Naive thymus-derived CD8-positive, alpha-beta T cell (primary cell): Measurements from ENCODE around the gene PLXNA2. TPM values are rescaled to one million over a fixed set of nuclear protein-coding genes. Genes with fewer than 3 reads are reported as not detected.

Experiments
- ATAC-seq, 2 donors: fragments of 150-1000 bp; cut with Tn5 transposase in 1 of 2; sonication (Bioruptor Pico), chemical (Tn5 transposase) in 1 of 2; 1 replicate in 1 of 2; 2 replicates in 1 of 2; pipeline ENCODE4 v1.10.0; 2021; ENCODE audit warnings: mild to moderate bottlenecking in 2 of 2, moderate library complexity in 2 of 2
- POLR2A ChIA-PET: fragments of 350-600 bp; sonication (Branson Sonifier 250); formaldehyde crosslinking; loops from one replicate; lab custom pipeline; 2021; ENCODE audit warnings: antibody characterized with exemption; lab: Charles Lee
- DNase-seq, 10 donors: peaks; one replicate each; pipeline versions ENCODE4 v3.0.0 to v3.0.0-alpha.2; 2020 to 2022
- H3K27ac Mint-ChIP-seq, 10 donors: one replicate each; pipeline ENCODE4 v1.8.0; 2020 to 2022; ENCODE audit warnings: mild to moderate bottlenecking in 10 of 10, mixed read lengths in 10 of 10, moderate library complexity in 4 of 10, inconsistent platforms in 1 of 10
- H3K27me3 Mint-ChIP-seq, 5 donors: one replicate each; pipeline ENCODE4 v1.8.0; 2021 to 2022; ENCODE audit warnings: mixed read lengths in 5 of 5
- H3K36me3 Mint-ChIP-seq, 3 donors: one replicate each; pipeline ENCODE4 v1.8.0; 2020 to 2022; ENCODE audit warnings: mixed read lengths in 3 of 3, mild to moderate bottlenecking in 2 of 3, inconsistent platforms in 1 of 3
- H3K4me1 Mint-ChIP-seq, 4 donors: one replicate each; pipeline ENCODE4 v1.8.0; 2021 to 2022; ENCODE audit warnings: mixed read lengths in 4 of 4
- H3K4me3 Mint-ChIP-seq, 10 donors: one replicate each; pipeline ENCODE4 v1.8.0; 2020 to 2022; ENCODE audit warnings: mild to moderate bottlenecking in 10 of 10, mixed read lengths in 10 of 10, moderate library complexity in 6 of 10, inconsistent platforms in 1 of 10
- H3K9me3 Mint-ChIP-seq, 9 donors: one replicate each; pipeline ENCODE4 v1.8.0; 2020 to 2022; ENCODE audit warnings: mixed read lengths in 9 of 9, mild to moderate bottlenecking in 3 of 9, inconsistent platforms in 1 of 9, moderate library complexity in 1 of 9
- polyA plus RNA-seq, 3 donors: library from polyadenylated mRNA; unstranded; fragments of 300-500 nt; fragmentation: Illumina TruSeq; gene quantifications; one replicate each; pipeline ENCODE4 v1.2.3, GENCODE V29; 2021
- total RNA-seq, 8 experiments: library from RNA in 2 of 8; stranded (reverse) in 2 of 8; gene quantifications; one replicate each; pipeline ENCODE4 v1.2.3 and lab custom pipeline; 2021 to 2026

The PLXNA2 gene
- total and polyA plus RNA-seq, 5 experiments from 2014 or later: 0.06 to 7.7 (median 0.14) TPM

GRCh38 chr1:208137193-208137592 lies 107.0 kb downstream of the PLXNA2 start:
- Mint-ChIP-seq H3K4me3 (no peak overlapping the region), H3K27me3 (peaks cover 0 to 2% (median 0%) of the 10 kb centered on the region in 5 donors), H3K4me1 (peaks cover 0 to 1% (median 0%) of the 10 kb centered on the region in 4 donors), H3K36me3 (no peaks in the 10 kb centered on the region), H3K9me3 (no peaks in the 10 kb centered on the region), H3K27ac (no peak overlapping the region)
- POLR2A ChIA-PET: no interaction called here
- ATAC-seq (no peak), DNase-seq (no peak)

- POLR2A ChIA-PET: no interaction called here
- Mint-ChIP-seq H3K27ac (no peak overlapping the region), H3K4me3 (no peak overlapping the region), H3K36me3 (no peaks in the 10 kb centered on the region), H3K4me1 (peaks cover 3 to 7% (median 5%) of the 10 kb centered on the region in 4 donors), H3K9me3 (no peaks in the 10 kb centered on the region), H3K27me3 (peaks cover 0 to 8% (median 4%) of the 10 kb centered on the region in 5 donors)
- ATAC-seq (no peak), DNase-seq (no peak)
These were observed 107.6 kb downstream of the PLXNA2 start for GRCh38 chr1:208136459-208137182.

GRCh38 chr1:208135354-208135753 lies 108.8 kb downstream of the PLXNA2 start:
- no peaks in the 10 kb centered on the region for H3K36me3 Mint-ChIP-seq
- ATAC-seq: no peak
- no peak for DNase-seq
- POLR2A ChIA-PET: no interaction called here
- no peak overlapping the region for H3K27ac Mint-ChIP-seq
- no peaks in the 10 kb centered on the region for H3K9me3 Mint-ChIP-seq
- peaks cover 3 to 8% (median 6%) of the 10 kb centered on the region in 4 donors for H3K4me1 Mint-ChIP-seq
- H3K4me3 Mint-ChIP-seq: no peak overlapping the region
- peaks cover 0 to 19% (median 13%) of the 10 kb centered on the region in 5 donors for H3K27me3 Mint-ChIP-seq

GRCh38 chr1:208134491-208134890 lies 109.7 kb downstream of the PLXNA2 start:
- DNase-seq (no peak), ATAC-seq (no peak)
- H3K4me1 Mint-ChIP-seq: peaks cover 3 to 8% (median 6%) of the 10 kb centered on the region in 4 donors
- POLR2A ChIA-PET: no interaction called here
- peaks cover 1 to 26% (median 16%) of the 10 kb centered on the region in 5 donors for H3K27me3 Mint-ChIP-seq
- H3K9me3 Mint-ChIP-seq: no peaks in the 10 kb centered on the region
- H3K36me3 Mint-ChIP-seq: no peaks in the 10 kb centered on the region
- peak overlapping the region in 1 of 10 donors; percentile 29 for H3K27ac Mint-ChIP-seq
- no peak overlapping the region for H3K4me3 Mint-ChIP-seq

- POLR2A ChIA-PET: no interaction called here
- H3K4me3 Mint-ChIP-seq: no peak overlapping the region
- ATAC-seq: no peak
- H3K36me3 Mint-ChIP-seq: no peaks in the 10 kb centered on the region
- no peaks in the 10 kb centered on the region for H3K9me3 Mint-ChIP-seq
- DNase-seq: no peak
- H3K27ac Mint-ChIP-seq: no peak overlapping the region
- H3K4me1 Mint-ChIP-seq: peaks cover 3 to 8% (median 6%) of the 10 kb centered on the region in 4 donors
- H3K27me3 Mint-ChIP-seq: peaks cover 2 to 31% (median 16%) of the 10 kb centered on the region in 5 donors
These were observed 110.8 kb downstream of the PLXNA2 start for GRCh38 chr1:208133355-208133754.

- H3K27ac Mint-ChIP-seq: peak overlapping the region in 1 of 10 donors; percentile 77
- DNase-seq: peak in 9 of 10 donors; percentile 16 to 69 (median 32)
- H3K27me3 Mint-ChIP-seq: peaks cover 2 to 31% (median 16%) of the 10 kb centered on the region in 5 donors
- ATAC-seq: peak; percentile 63 to 75
- H3K36me3 Mint-ChIP-seq: no peaks in the 10 kb centered on the region
- H3K4me3 Mint-ChIP-seq: peak overlapping the region in 2 of 10 donors; percentile 29 to 43
- POLR2A ChIA-PET: no interaction called here
- H3K9me3 Mint-ChIP-seq: no peaks in the 10 kb centered on the region
- peaks cover 3 to 8% (median 6%) of the 10 kb centered on the region in 4 donors for H3K4me1 Mint-ChIP-seq
These were observed 111.8 kb downstream of the PLXNA2 start for GRCh38 chr1:208132287-208132882.

- peak in 1 of 2 donors; percentile 37 for ATAC-seq
- DNase-seq: peak in 1 of 10 donors; percentile 2
- Mint-ChIP-seq H3K9me3 (no peaks in the 10 kb centered on the region), H3K36me3 (no peaks in the 10 kb centered on the region), H3K27me3 (peaks cover 2 to 31% (median 16%) of the 10 kb centered on the region in 5 donors), H3K4me1 (peaks cover 3 to 8% (median 6%) of the 10 kb centered on the region in 4 donors), H3K27ac (no peak overlapping the region), H3K4me3 (peak overlapping the region in 2 of 10 donors; percentile 29 to 43)
- POLR2A ChIA-PET: interaction anchor here (0.9 kb wide), 1 partner anchor 113 kb away, joined by 4 read pairs; the partner anchor contains the start of gene PLXNA2
These were observed 112.4 kb downstream of the PLXNA2 start for GRCh38 chr1:208131621-208132286.

GRCh38 chr1:208129487-208129886 lies 114.7 kb downstream of the PLXNA2 start:
- Mint-ChIP-seq H3K4me3 (no peak overlapping the region), H3K4me1 (peaks cover 3 to 8% (median 6%) of the 10 kb centered on the region in 4 donors), H3K27me3 (peaks cover 2 to 31% (median 16%) of the 10 kb centered on the region in 5 donors), H3K27ac (no peak overlapping the region), H3K9me3 (no peaks in the 10 kb centered on the region), H3K36me3 (no peaks in the 10 kb centered on the region)
- no peak for ATAC-seq
- no peak for DNase-seq
- POLR2A ChIA-PET: no interaction called here

- Mint-ChIP-seq H3K9me3 (no peaks in the 10 kb centered on the region), H3K36me3 (no peaks in the 10 kb centered on the region), H3K27ac (no peak overlapping the region), H3K4me3 (no peak overlapping the region), H3K27me3 (peaks cover 2 to 31% (median 16%) of the 10 kb centered on the region in 5 donors), H3K4me1 (peaks cover 3 to 8% (median 6%) of the 10 kb centered on the region in 4 donors)
- no peak for DNase-seq
- ATAC-seq: no peak
- POLR2A ChIA-PET: no interaction called here
These were observed 115.1 kb downstream of the PLXNA2 start for GRCh38 chr1:208129060-208129459.

- Mint-ChIP-seq H3K27ac (peak overlapping the region in 1 of 10 donors; percentile 55), H3K27me3 (peaks cover 2 to 31% (median 16%) of the 10 kb centered on the region in 5 donors), H3K4me3 (no peak overlapping the region), H3K4me1 (peaks cover 3 to 8% (median 6%) of the 10 kb centered on the region in 4 donors), H3K36me3 (no peaks in the 10 kb centered on the region), H3K9me3 (no peaks in the 10 kb centered on the region)
- ATAC-seq (no peak), DNase-seq (no peak)
- POLR2A ChIA-PET: no interaction called here
These were observed 116.2 kb downstream of the PLXNA2 start for GRCh38 chr1:208127792-208128529.

- H3K27me3 Mint-ChIP-seq: peaks cover 2 to 30% (median 16%) of the 10 kb centered on the region in 5 donors
- H3K4me1 Mint-ChIP-seq: peaks cover 3 to 8% (median 6%) of the 10 kb centered on the region in 4 donors
- DNase-seq (no peak), ATAC-seq (no peak)
- no peaks in the 10 kb centered on the region for H3K9me3 Mint-ChIP-seq
- POLR2A ChIA-PET: no interaction called here
- H3K36me3 Mint-ChIP-seq: no peaks in the 10 kb centered on the region
- H3K27ac Mint-ChIP-seq: peak overlapping the region in 1 of 10 donors; percentile 55
- no peak overlapping the region for H3K4me3 Mint-ChIP-seq
These were observed 116.9 kb downstream of the PLXNA2 start for GRCh38 chr1:208127284-208127683.

- ATAC-seq (no peak), DNase-seq (no peak)
- Mint-ChIP-seq H3K27ac (no peak overlapping the region), H3K27me3 (peaks cover 2 to 18% (median 6%) of the 10 kb centered on the region in 5 donors), H3K4me1 (no peaks in the 10 kb centered on the region), H3K9me3 (no peaks in the 10 kb centered on the region), H3K36me3 (no peaks in the 10 kb centered on the region), H3K4me3 (no peak overlapping the region)
- POLR2A ChIA-PET: no interaction called here
These were observed 118.1 kb downstream of the PLXNA2 start for GRCh38 chr1:208126108-208126507.
